ENCODE data around the gene PKM.
"Not testable (repeated sequence)": the region's sequence is repeated elsewhere in the genome, so short reads cannot be mapped to it uniquely, and the experiment has no call there.

GRCh38 chr15:72171978-72172377 is 59.0 kb downstream of the PKM start:
- not testable (repeated sequence) for TF ChIP-seq CTCF (IDR thresholded peaks at IDR 0.05; ENCODE audit: low read depth, low read length, missing input control); YY1 (IDR thresholded peaks at IDR 0.05); MAX (IDR thresholded peaks at IDR 0.05); GABPA (IDR thresholded peaks at IDR 0.05 in 1 of 2, conservative IDR thresholded peaks at IDR 0.05 in 1 of 2); REST (IDR thresholded peaks at IDR 0.05); EGR1 (IDR thresholded peaks at IDR 0.05; ENCODE audit: low read depth in 2 of 2); FOXA1 (IDR thresholded peaks at IDR 0.05); RAD21 (IDR thresholded peaks at IDR 0.05); ATF3 (IDR thresholded peaks at IDR 0.05); FOXA2 (IDR thresholded peaks at IDR 0.05); TAF1 (conservative IDR thresholded peaks at IDR 0.05); SP1 (IDR thresholded peaks at IDR 0.05); RXRA (IDR thresholded peaks at IDR 0.05)
